ENCODE results near the gene NET1. TPM values are rescaled to one million over a fixed set of nuclear protein-coding genes. Genes with fewer than 3 reads are reported as not detected.
"Not testable (repeated sequence)": the region's sequence is repeated elsewhere in the genome, so short reads cannot be mapped to it uniquely, and the experiment has no call there.

NET1 gene
- polyA plus RNA-seq, 2 of the 4 experiments (the other 2 are of a cell fraction): 42.9 to 132 TPM

GRCh38 chr10:5404208-5405041 lies 7.9 kb upstream of the NET1 start, which contains the start of gene TUBAL3:
TUBAL3 (minus strand) TSS chr10:5404828; CDS start chr10:5404792, 36 bp downstream.
- H3K9me3 ChIP-seq: peaks cover 5% of the 10 kb centered on the region; the same call in 2 of the 3 replicates
- TF ChIP-seq GATA3 (IDR thresholded peaks at IDR 0.05; ENCODE audit: borderline replicate concordance) (no peak), RCOR1 (IDR thresholded peaks at IDR 0.05; ENCODE audit: low read depth, low read length) (no peak)
- TF ChIP-seq, protein P1, sequence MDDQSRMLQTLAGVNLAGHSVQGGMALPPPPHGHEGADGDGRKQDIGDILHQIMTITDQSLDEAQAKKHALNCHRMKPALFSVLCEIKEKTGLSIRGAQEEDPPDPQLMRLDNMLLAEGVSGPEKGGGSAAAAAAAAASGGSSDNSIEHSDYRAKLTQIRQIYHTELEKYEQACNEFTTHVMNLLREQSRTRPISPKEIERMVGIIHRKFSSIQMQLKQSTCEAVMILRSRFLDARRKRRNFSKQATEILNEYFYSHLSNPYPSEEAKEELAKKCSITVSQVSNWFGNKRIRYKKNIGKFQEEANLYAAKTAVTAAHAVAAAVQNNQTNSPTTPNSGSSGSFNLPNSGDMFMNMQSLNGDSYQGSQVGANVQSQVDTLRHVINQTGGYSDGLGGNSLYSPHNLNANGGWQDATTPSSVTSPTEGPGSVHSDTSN (IDR thresholded peaks at IDR 0.05): no peak
- POLR2A ChIA-PET: no interaction called here
- CTCF ChIA-PET: interaction anchor here (1.8 kb wide), 1 partner anchor 21 kb away, joined by 5 read pairs; no protein-coding TSS in a partner anchor
- no peak for DNase-seq (ENCODE audit: low read depth in 1 of 2, low spot score in 1 of 2)
- no peak within 1 kb of the TSS for H3K27ac ChIP-seq
- FAIRE-seq: no peak
- peak; percentile 47 to 60; a peak in 2 of 6 replicates for ATAC-seq
- WGBS (ENCODE audit: missing lambda C conversion rate): 72% methylated on average over 8 of the region's 8 CpGs
- no peak within 1 kb of the TSS for H3K4me3 ChIP-seq
- H3K4me1 ChIP-seq: no peaks in the 10 kb centered on the region
- no peak within 1 kb of the TSS for H3K4me2 ChIP-seq

DNA sequence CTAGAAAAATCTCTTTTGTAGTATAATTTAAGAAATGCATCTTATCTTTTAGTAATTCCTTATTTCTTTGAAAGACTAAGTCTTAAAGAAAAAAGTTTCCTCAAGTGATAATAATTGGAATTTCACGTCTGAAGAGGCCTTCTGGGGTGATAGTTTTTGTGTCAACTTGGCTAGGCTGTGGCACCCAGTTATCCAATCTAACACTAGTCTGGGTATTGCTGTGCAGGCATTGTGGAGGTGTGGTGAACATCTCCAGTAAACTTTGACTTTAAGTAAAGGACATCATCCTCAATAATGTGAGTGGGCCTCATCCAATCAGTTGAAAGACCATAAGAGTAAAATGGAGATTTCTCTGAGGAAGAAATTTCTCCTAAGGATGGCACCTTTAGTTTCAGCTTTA lies 5.4 kb upstream of the NET1 start:
- FAIRE-seq (no peak), ATAC-seq (no peak), DNase-seq (ENCODE audit: low read depth in 1 of 2, low spot score in 1 of 2) (no peak)
- TF ChIP-seq MYC (IDR thresholded peaks at IDR 0.05; ENCODE audit: borderline replicate concordance, low read length): no peak
- TF ChIP-seq, protein P1 (IDR thresholded peaks at IDR 0.05): no peak
- no peak for TF ChIP-seq EHMT2 (IDR thresholded peaks at IDR 0.05; ENCODE audit: low read depth)
- TF ChIP-seq, protein P2, sequence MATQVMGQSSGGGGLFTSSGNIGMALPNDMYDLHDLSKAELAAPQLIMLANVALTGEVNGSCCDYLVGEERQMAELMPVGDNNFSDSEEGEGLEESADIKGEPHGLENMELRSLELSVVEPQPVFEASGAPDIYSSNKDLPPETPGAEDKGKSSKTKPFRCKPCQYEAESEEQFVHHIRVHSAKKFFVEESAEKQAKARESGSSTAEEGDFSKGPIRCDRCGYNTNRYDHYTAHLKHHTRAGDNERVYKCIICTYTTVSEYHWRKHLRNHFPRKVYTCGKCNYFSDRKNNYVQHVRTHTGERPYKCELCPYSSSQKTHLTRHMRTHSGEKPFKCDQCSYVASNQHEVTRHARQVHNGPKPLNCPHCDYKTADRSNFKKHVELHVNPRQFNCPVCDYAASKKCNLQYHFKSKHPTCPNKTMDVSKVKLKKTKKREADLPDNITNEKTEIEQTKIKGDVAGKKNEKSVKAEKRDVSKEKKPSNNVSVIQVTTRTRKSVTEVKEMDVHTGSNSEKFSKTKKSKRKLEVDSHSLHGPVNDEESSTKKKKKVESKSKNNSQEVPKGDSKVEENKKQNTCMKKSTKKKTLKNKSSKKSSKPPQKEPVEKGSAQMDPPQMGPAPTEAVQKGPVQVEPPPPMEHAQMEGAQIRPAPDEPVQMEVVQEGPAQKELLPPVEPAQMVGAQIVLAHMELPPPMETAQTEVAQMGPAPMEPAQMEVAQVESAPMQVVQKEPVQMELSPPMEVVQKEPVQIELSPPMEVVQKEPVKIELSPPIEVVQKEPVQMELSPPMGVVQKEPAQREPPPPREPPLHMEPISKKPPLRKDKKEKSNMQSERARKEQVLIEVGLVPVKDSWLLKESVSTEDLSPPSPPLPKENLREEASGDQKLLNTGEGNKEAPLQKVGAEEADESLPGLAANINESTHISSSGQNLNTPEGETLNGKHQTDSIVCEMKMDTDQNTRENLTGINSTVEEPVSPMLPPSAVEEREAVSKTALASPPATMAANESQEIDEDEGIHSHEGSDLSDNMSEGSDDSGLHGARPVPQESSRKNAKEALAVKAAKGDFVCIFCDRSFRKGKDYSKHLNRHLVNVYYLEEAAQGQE (IDR thresholded peaks at IDR 0.05): no peak
- no peak for TF ChIP-seq JUNB (IDR thresholded peaks at IDR 0.05)
- TF ChIP-seq RNF2 (IDR thresholded peaks at IDR 0.05; ENCODE audit: borderline replicate concordance, low read depth): no peak
- no peak for TF ChIP-seq POLR2A (IDR thresholded peaks at IDR 0.05; ENCODE audit: low read length)
- no peak for TF ChIP-seq EHF (CRISPR knock-in tag; IDR thresholded peaks at IDR 0.05)
- peaks cover 5% of the 10 kb centered on the region; the same call in 2 of the 3 replicates for H3K9me3 ChIP-seq
- no peak overlapping the region for H3K4me3 ChIP-seq
- H3K4me1 ChIP-seq: no peaks in the 10 kb centered on the region
- no peak overlapping the region for H3K4me2 ChIP-seq
- POLR2A ChIA-PET: no interaction called here
- CTCF ChIA-PET: interaction anchor here (1.0 kb wide), 1 partner anchor 216 kb away, joined by 3 read pairs; no protein-coding TSS in a partner anchor
- WGBS (ENCODE audit: missing lambda C conversion rate): 13% methylated on average over 1 of the region's 1 CpG
- H3K27ac ChIP-seq: no peak overlapping the region

DNA sequence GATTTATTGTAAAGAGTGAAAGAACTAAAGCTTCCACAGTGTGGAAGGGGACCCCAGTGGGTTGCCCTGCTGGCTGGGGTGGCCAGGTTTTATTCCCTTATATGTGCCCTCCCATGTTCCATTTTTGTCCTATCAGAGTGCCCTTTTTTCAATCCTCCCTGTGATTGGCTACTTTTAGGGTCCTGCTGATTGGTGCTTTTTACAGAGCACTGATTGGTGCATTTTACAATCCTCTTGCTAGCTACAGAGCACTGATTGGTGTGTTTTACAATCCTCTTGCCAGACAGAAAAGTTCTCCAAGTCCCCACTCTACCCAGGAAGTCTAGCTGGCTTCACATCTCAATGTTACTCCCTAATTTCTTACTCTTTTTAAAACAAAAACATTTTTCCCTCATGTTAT lies 1.6 kb upstream of the NET1 start:
- H3K4me2 ChIP-seq; POLR2A ChIA-PET; DNase-seq (ENCODE audit: low read depth in 1 of 2, low spot score in 1 of 2); FAIRE-seq; H3K4me3 ChIP-seq; ATAC-seq; H3K27ac ChIP-seq; H3K9me3 ChIP-seq: not testable (repeated sequence)
- peaks cover 13% of the 10 kb centered on the region for H3K4me1 ChIP-seq
- CTCF ChIA-PET: interaction anchor here (0.6 to 2.0 kb wide), 5 partner anchors 15 to 561 kb away, joined by 3 to 7 read pairs (median 4); no protein-coding TSS in a partner anchor

- TF ChIP-seq MAX (IDR thresholded peaks at IDR 0.05) (0 out of 2 replicates have a peak, but pooled peaks have one; percentile 6), JUNB (IDR thresholded peaks at IDR 0.05) (no peak)
- TF ChIP-seq, protein P1 (IDR thresholded peaks at IDR 0.05): no peak
- 26% methylated on average over 3 of the region's 3 CpGs for WGBS (ENCODE audit: missing lambda C conversion rate)
- CTCF ChIA-PET: interaction anchor here (0.6 to 1.4 kb wide), 2 partner anchors 15 to 316 kb away, joined by 3 to 4 read pairs; no protein-coding TSS in a partner anchor
- H3K4me3 ChIP-seq: peak overlapping the region; percentile 69; the same call in 2 of the 3 replicates
- H3K4me1 ChIP-seq: peaks cover 13% of the 10 kb centered on the region
- DNase-seq (ENCODE audit: low read depth in 1 of 2, low spot score in 1 of 2): no peak
- H3K4me2 ChIP-seq: peak overlapping the region; percentile 56
- H3K27ac ChIP-seq: peak overlapping the region; percentile 84 to 87
- no peak for FAIRE-seq
- no peak for ATAC-seq
- POLR2A ChIA-PET: interaction anchor here (0.5 kb wide), 1 partner anchor 16 kb away, joined by 7 read pairs; no protein-coding TSS in a partner anchor
- peaks cover 4% of the 10 kb centered on the region; the same call in 2 of the 3 replicates for H3K9me3 ChIP-seq
These were observed 448 bp upstream of the NET1 start for GRCh38 chr10:5411941-5412276.
